ENCODE measurements around the gene EXOC6B. TPM values are rescaled to one million over a fixed set of nuclear protein-coding genes. Genes with fewer than 3 reads are reported as not detected.

Gene EXOC6B
- total RNA-seq, 1 experiment from 2014 or later, result 34.3 TPM

GRCh38 chr2:72800492-72800891 is 25.3 kb downstream of the EXOC6B start:
- TF ChIP-seq, protein P1, sequence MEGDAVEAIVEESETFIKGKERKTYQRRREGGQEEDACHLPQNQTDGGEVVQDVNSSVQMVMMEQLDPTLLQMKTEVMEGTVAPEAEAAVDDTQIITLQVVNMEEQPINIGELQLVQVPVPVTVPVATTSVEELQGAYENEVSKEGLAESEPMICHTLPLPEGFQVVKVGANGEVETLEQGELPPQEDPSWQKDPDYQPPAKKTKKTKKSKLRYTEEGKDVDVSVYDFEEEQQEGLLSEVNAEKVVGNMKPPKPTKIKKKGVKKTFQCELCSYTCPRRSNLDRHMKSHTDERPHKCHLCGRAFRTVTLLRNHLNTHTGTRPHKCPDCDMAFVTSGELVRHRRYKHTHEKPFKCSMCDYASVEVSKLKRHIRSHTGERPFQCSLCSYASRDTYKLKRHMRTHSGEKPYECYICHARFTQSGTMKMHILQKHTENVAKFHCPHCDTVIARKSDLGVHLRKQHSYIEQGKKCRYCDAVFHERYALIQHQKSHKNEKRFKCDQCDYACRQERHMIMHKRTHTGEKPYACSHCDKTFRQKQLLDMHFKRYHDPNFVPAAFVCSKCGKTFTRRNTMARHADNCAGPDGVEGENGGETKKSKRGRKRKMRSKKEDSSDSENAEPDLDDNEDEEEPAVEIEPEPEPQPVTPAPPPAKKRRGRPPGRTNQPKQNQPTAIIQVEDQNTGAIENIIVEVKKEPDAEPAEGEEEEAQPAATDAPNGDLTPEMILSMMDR (conservative IDR thresholded peaks at IDR 0.05), result no peak
- TF ChIP-seq EZH2 (IDR thresholded peaks at IDR 0.05; ENCODE audit: low read depth), result no peak
- H4K20me1 ChIP-seq (ENCODE audit: insufficient read depth), result 0 out of 2 replicates have a peak, but pooled peaks cover 3% of the 10 kb centered on the region
- H3K4me3 ChIP-seq, result no peak overlapping the region
- CTCF ChIA-PET, result interaction anchor here (0.6 kb wide), 1 partner anchor 139 kb away, joined by 3 read pairs; no protein-coding TSS in a partner anchor
- H2AFZ ChIP-seq, result no peak overlapping the region
- no peak for DNase-seq
- H3F3A ChIP-seq (ENCODE audit: insufficient read depth, low read depth), result no peaks in the 10 kb centered on the region
- no TSS peak for BruUV-seq (replicated peaks)
- peaks cover 1% of the 10 kb centered on the region; the same call in 1 of the 2 replicates for H3K4me1 ChIP-seq (replicated peaks; ENCODE audit: insufficient read depth)
- intact Hi-C loops (cut with micrococcal nuclease; ENCODE audit: unreplicated experiment), result no loop called here
- no peaks in the 10 kb centered on the region; the same call in 1 of the 2 replicates for H3K9me2 ChIP-seq (ENCODE audit: insufficient read depth)
- H3K9me3 ChIP-seq (ENCODE audit: insufficient read depth, low read depth), result no peaks in the 10 kb centered on the region
- no peak overlapping the region for H3K27ac ChIP-seq
- H3K27me3 ChIP-seq (ENCODE audit: insufficient read depth, low read depth), result no peaks in the 10 kb centered on the region
- no peaks in the 10 kb centered on the region for H3K36me3 ChIP-seq (ENCODE audit: low read depth)
- H3K79me2 ChIP-seq (ENCODE audit: low read depth), result 0 out of 2 replicates have a peak, but pooled peaks cover 3% of the 10 kb centered on the region
- POLR2A ChIA-PET (ENCODE audit: unreplicated experiment), result no interaction called here
- no peak overlapping the region for H3K4me2 ChIP-seq

DNA sequence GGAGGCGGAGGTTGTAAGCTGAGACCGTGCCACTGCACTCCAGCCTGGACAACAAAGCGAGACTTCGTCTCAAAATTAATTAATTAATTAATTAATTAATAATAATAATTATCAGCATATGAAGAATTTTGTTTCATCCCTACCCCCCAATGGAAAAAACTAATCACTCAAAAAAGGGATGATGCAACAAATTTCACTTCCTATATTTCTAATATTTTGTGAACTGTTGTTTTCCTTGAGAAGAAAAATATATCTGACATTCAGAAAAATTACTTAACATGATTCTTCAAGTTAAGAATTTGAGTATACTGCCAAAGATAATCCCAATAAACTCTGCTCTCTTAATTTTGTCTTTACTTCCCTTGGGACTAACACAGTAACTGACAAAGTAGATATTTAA is 28.1 kb downstream of the EXOC6B start:
- POLR2A ChIA-PET (ENCODE audit: unreplicated experiment), result no interaction called here
- no TSS peak for BruUV-seq (replicated peaks)
- H3F3A ChIP-seq (ENCODE audit: insufficient read depth, low read depth), result no peaks in the 10 kb centered on the region; the same call in 1 of the 2 replicates
- H3K4me1 ChIP-seq (replicated peaks; ENCODE audit: insufficient read depth), result peaks cover 16% of the 10 kb centered on the region
- no peak for TF ChIP-seq EZH2 (IDR thresholded peaks at IDR 0.05; ENCODE audit: low read depth)
- no peak overlapping the region for H3K4me2 ChIP-seq
- no peak overlapping the region for H2AFZ ChIP-seq
- no peaks in the 10 kb centered on the region for H3K9me3 ChIP-seq (ENCODE audit: insufficient read depth, low read depth)
- no peak for DNase-seq
- H3K9me2 ChIP-seq (ENCODE audit: insufficient read depth), result no peaks in the 10 kb centered on the region; the same call in 1 of the 2 replicates
- H3K27me3 ChIP-seq (ENCODE audit: insufficient read depth, low read depth), result no peaks in the 10 kb centered on the region
- H3K27ac ChIP-seq, result no peak overlapping the region
- intact Hi-C loops (cut with micrococcal nuclease; ENCODE audit: unreplicated experiment), result no loop called here
- H3K4me3 ChIP-seq, result no peak overlapping the region
- H3K36me3 ChIP-seq (ENCODE audit: low read depth), result no peaks in the 10 kb centered on the region
- 0 out of 2 replicates have a peak, but pooled peaks cover 3% of the 10 kb centered on the region for H3K79me2 ChIP-seq (ENCODE audit: low read depth)
- H4K20me1 ChIP-seq (ENCODE audit: insufficient read depth), result 0 out of 2 replicates have a peak, but pooled peaks cover 3% of the 10 kb centered on the region
- CTCF ChIA-PET, result no interaction called here

GRCh38 chr2:72796766-72797165 is 29.1 kb downstream of the EXOC6B start:
- intact Hi-C loops (cut with micrococcal nuclease; ENCODE audit: unreplicated experiment), result no loop called here
- ChIA-PET POLR2A (ENCODE audit: unreplicated experiment) (no interaction called here), CTCF (no interaction called here)
- no peak overlapping the region for H3K27ac ChIP-seq
- H3F3A ChIP-seq (ENCODE audit: insufficient read depth, low read depth), result no peaks in the 10 kb centered on the region; the same call in 1 of the 2 replicates
- 0 out of 2 replicates have a peak, but pooled peaks cover 3% of the 10 kb centered on the region for H3K79me2 ChIP-seq (ENCODE audit: low read depth)
- H3K27me3 ChIP-seq (ENCODE audit: insufficient read depth, low read depth), result no peaks in the 10 kb centered on the region
- H3K9me2 ChIP-seq (ENCODE audit: insufficient read depth), result no peaks in the 10 kb centered on the region; the same call in 1 of the 2 replicates
- no peaks in the 10 kb centered on the region for H3K36me3 ChIP-seq (ENCODE audit: low read depth)
- H4K20me1 ChIP-seq (ENCODE audit: insufficient read depth), result no peaks in the 10 kb centered on the region
- H3K9me3 ChIP-seq (ENCODE audit: insufficient read depth, low read depth), result no peaks in the 10 kb centered on the region
- peaks cover 16% of the 10 kb centered on the region for H3K4me1 ChIP-seq (replicated peaks; ENCODE audit: insufficient read depth)
- no peak for DNase-seq
- no peak overlapping the region for H2AFZ ChIP-seq
- BruUV-seq (replicated peaks), result no TSS peak
- H3K4me3 ChIP-seq, result no peak overlapping the region
- TF ChIP-seq, protein P1 (conservative IDR thresholded peaks at IDR 0.05), result no peak
- no peak for TF ChIP-seq EZH2 (IDR thresholded peaks at IDR 0.05; ENCODE audit: low read depth)
- no peak overlapping the region for H3K4me2 ChIP-seq
